Mesodermal cell (in vitro differentiated cells): Measurements from ENCODE around the gene RXRA.

Experiments
- H3K27ac ChIP-seq: 2 replicates; pipeline ENCODE4 v1.7.0; 2013; ENCODE audit warnings: mild to moderate bottlenecking, low read depth, low read length, moderate library complexity; ENCODE audit not compliant: severe bottlenecking
- H3K36me3 ChIP-seq: 2 replicates; pipeline ENCODE4 v1.7.1; 2013; ENCODE audit warnings: mild to moderate bottlenecking, low read length, moderate library complexity; ENCODE audit not compliant: control insufficient read depth, insufficient read depth
- H3K4me1 ChIP-seq: one replicate; pipeline ENCODE4 v1.7.1; 2013; ENCODE audit warnings: mild to moderate bottlenecking, low read length; ENCODE audit not compliant: insufficient read depth, control insufficient read depth, poor library complexity, severe bottlenecking
- H3K4me3 ChIP-seq: 2 replicates; pipeline ENCODE4 v1.7.0; 2013; ENCODE audit warnings: low read length, control low read depth, mild to moderate bottlenecking; ENCODE audit not compliant: insufficient read depth, poor library complexity, severe bottlenecking; ENCODE audit errors: extremely low read depth
- H3K9me3 ChIP-seq: 2 replicates; pipeline ENCODE4 v1.7.1; 2013; ENCODE audit warnings: mild to moderate bottlenecking, low read length, moderate library complexity; ENCODE audit not compliant: control insufficient read depth
- WGBS, 2 experiments: methylation state at CpG; one replicate each; pipeline ENCODE4 v1.1.5; 2013; ENCODE audit warnings: missing lambda C conversion rate in 2 of 2; ENCODE audit not compliant: insufficient coverage in 2 of 2; 5-methylcytosine and 5-hydroxymethylcytosine counted together

The RXRA gene

GRCh38 chr9:134314039-134314949 is 12.0 kb upstream of the RXRA start:
- Histone ChIP-seq H3K4me3 (no peak overlapping the region), H3K27ac (no peak overlapping the region)
- 92 to 94% methylated on average over 18 to 20 of the region's 20 CpGs for WGBS, 2 experiments

GRCh38 chr9:134314950-134315715 is 11.1 kb upstream of the RXRA start:
- H3K27ac ChIP-seq: no peak overlapping the region
- peaks cover 5% of the 10 kb centered on the region for H3K9me3 ChIP-seq
- no peak overlapping the region for H3K4me3 ChIP-seq
- H3K36me3 ChIP-seq: no peaks in the 10 kb centered on the region
- 70 to 79% methylated on average over 16 to 25 of the region's 26 CpGs for WGBS, 2 experiments
- H3K4me1 ChIP-seq: peaks cover 43% of the 10 kb centered on the region

More at GRCh38 chr9:134314039-134314949, 12.0 kb upstream of the RXRA start:
- peaks cover 5% of the 10 kb centered on the region for H3K9me3 ChIP-seq
- no peaks in the 10 kb centered on the region for H3K36me3 ChIP-seq
- peaks cover 35% of the 10 kb centered on the region for H3K4me1 ChIP-seq

- Histone ChIP-seq H3K9me3 (peaks cover 2% of the 10 kb centered on the region), H3K27ac (no peak overlapping the region), H3K4me1 (peaks cover 50% of the 10 kb centered on the region), H3K36me3 (no peaks in the 10 kb centered on the region), H3K4me3 (no peak overlapping the region)
- 93 to 98% methylated on average over 8 to 17 of the region's 19 CpGs for WGBS, 2 experiments
Measured at GRCh38 chr9:134315716-134316448, 10.4 kb upstream of the RXRA start.

DNA sequence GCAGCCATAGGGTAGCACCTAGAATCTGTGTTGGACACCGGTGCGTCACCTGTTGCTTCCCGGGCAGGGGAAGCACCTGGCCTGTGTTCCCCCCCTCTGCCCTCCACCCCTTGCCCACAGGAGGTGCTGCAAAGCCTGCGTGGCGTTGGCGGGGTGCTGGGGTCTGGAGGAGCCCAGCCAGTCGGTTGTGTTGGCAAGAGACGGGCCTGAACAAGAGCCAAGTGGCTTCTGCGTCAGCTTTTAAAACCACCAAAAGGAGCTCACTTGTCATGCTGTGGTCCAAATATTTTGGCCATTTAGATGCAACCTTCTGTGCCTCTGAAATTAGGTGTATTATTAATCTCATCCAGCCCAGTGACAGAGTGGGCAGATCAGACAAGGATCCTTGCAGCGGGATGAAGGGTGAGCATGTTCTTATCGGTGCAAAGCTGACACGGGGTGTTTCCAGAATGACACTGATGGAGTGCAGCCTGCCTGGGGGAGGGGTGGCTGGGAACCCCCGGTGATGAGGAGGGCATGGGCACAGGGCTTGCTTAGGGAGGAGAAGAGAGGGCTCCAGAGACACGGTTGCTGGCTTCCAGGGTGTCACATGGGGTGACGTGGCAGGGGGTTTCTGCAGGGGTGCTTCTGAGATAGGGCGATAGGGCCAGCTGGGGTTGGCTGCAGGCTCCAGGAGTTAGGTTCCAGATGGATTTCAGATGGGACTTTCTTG is 9.7 kb upstream of the RXRA start:
- Histone ChIP-seq H3K9me3 (no peaks in the 10 kb centered on the region), H3K4me1 (peaks cover 52% of the 10 kb centered on the region), H3K27ac (no peak overlapping the region), H3K36me3 (no peaks in the 10 kb centered on the region), H3K4me3 (no peak overlapping the region)
- WGBS, 2 experiments: 88 to 89% methylated on average over 12 to 16 of the region's 16 CpGs

DNA sequence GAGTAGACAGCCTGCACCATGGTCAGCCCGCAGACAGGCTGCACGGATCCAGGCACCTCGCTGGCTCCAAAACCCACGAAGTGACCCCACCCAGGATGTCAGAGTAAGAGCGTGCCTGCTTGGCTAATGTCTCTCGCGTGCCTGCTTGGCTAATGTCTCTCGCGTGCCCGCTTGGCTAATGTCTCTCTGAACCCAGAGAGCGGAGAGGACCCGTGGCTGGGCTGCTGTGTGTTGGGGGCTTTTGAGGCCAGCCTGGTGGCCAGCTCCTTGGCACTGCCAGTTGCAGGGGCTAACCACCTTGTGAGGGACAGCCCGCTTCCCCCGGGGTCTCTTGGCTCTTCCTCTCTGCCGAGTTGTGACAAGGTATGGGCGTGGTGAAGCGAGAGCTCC is 8.9 kb upstream of the RXRA start:
- Histone ChIP-seq H3K9me3 (no peaks in the 10 kb centered on the region), H3K27ac (no peak overlapping the region), H3K4me3 (no peak overlapping the region), H3K4me1 (peaks cover 52% of the 10 kb centered on the region), H3K36me3 (no peaks in the 10 kb centered on the region)
- WGBS, 2 experiments: 92 to 96% methylated on average over 10 to 17 of the region's 17 CpGs

DNA sequence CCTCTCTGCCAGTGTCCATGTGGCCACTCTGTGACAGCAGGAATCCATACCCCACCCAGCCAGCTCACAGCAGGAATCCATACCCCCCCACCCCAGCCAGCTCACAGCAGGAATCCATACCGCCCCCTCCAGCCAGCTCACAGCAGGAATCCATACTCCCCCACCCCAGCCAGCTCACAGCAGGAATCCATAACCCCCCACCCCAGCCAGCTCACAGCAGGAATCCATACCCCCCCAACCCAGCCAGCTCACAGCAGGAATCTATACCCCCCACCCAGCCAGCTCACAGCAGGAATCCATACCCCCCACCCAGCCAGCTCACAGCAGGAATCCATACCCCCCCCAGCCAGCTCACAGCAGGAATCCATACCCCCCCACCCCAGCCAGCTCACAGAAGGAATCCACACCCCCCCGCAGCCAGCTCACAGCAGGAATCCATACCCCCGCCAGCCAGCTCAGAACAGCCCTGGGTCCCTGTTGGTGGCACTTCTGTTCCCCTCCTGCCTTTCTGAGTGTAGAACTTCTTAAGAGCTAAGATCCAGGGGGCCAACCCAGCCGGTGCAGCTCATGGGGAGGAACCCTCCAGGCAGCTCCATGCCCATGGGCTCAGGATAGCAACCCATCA is 8.4 kb upstream of the RXRA start:
- H3K4me1 ChIP-seq: peaks cover 52% of the 10 kb centered on the region
- H3K9me3 ChIP-seq: no peaks in the 10 kb centered on the region
- no peaks in the 10 kb centered on the region for H3K36me3 ChIP-seq
- no peak overlapping the region for H3K4me3 ChIP-seq
- 80 to 100% methylated on average over 1 of the region's 4 CpGs for WGBS, 2 experiments
- H3K27ac ChIP-seq: peak overlapping the region; percentile 57

GRCh38 chr9:134318481-134318891 is 7.8 kb upstream of the RXRA start:
- H3K27ac ChIP-seq: peak overlapping the region; percentile 57
- H3K9me3 ChIP-seq: no peaks in the 10 kb centered on the region
- whole genome bisulfite sequencing, 2 experiments: 93% methylated on average over 10 of the region's 11 CpGs

DNA sequence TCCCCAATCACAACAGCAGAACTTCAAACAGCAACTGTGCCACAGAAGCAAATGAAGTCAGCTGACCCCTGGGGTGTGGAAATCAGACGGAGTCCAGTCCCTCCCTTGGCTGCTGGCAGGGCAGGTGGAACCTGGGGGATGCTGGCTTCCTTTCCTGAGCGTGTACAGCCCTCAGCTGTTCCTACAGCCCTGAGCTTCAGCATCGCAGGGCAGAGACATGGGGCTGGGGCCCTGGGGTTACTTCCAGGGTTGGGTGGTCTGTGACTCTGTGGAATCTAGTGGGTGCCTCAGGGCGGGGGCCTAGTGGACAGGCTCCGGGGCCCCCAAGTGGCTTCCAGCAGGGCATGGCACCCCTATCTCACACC is 7.3 kb upstream of the RXRA start:
- Histone ChIP-seq H3K9me3 (no peaks in the 10 kb centered on the region), H3K4me1 (peaks cover 62% of the 10 kb centered on the region), H3K4me3 (no peak overlapping the region), H3K36me3 (no peaks in the 10 kb centered on the region), H3K27ac (no peak overlapping the region)
- 100% methylated on average over 1 of the region's 5 CpGs for WGBS, 2 experiments

More at GRCh38 chr9:134318481-134318891, 7.8 kb upstream of the RXRA start:
- H3K4me1 ChIP-seq: peaks cover 57% of the 10 kb centered on the region
- no peak overlapping the region for H3K4me3 ChIP-seq
- H3K36me3 ChIP-seq: no peaks in the 10 kb centered on the region

DNA sequence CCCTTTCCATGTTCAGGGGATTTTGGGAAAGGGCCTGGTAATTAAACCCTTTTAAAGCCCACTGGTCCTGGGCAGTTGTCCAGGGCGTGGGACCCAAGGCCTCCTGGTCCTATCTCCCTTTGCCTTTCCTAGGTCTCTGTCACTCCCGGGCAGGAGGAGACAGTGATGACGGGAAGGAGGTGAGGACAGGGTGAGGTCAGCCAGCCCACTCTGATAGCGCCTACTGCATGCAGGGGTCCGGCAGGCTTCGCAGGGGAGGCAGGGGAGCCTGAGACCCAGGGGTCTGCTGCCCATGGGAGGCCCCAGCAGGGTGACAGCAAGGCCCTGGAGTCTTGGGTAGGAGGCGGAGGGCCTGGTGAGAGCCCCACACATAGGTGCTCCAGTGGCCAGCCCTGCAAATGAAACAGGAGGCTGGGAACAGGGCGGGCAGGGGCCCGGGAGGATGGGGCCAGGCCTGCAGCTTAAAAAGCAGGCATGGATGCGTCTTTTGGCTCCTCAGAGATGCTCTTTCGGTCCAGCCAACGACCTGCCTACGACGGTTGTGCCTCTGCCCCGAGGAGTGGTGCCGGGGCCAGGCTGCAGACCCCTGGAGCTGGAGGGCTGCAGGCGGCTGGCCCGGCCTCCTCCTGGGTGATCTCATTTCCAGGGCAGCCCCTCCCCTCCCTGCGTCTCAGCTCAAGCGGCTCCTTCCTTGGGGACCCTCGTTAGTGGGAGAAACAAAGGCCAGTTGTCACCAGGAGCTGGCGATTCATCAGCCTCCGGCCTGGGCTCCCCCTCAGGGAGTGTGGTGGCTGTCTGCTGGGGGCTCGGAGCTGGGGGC is 6.7 kb upstream of the RXRA start:
- H3K9me3 ChIP-seq: no peaks in the 10 kb centered on the region
- peak overlapping the region; percentile 73 for H3K27ac ChIP-seq
- H3K4me1 ChIP-seq: peaks cover 68% of the 10 kb centered on the region
- no peak overlapping the region for H3K4me3 ChIP-seq
- 58 to 72% methylated on average over 17 to 19 of the region's 24 CpGs for WGBS, 2 experiments
- no peaks in the 10 kb centered on the region for H3K36me3 ChIP-seq
